ENCODE data around the gene STAM.
A peak's percentile ranks its signal among the peaks of the same experiment; 100 is the strongest.

STAM gene

GRCh38 chr10:17645621-17646345 lies 1.8 kb downstream of the STAM start:
- TF ChIP-seq CTCF (IDR thresholded peaks at IDR 0.05; ENCODE audit: low read depth, low read length, missing control alignments), result no peak
- in situ Hi-C loops (cut with HindIII; ENCODE audit: low sequenced_read_pairs), result no loop called here
- DNase-seq (ENCODE audit: low read depth), result no peak
- peak overlapping the region; percentile 89 for H3K4me3 ChIP-seq (ENCODE audit: low read depth, low read length)

- TF ChIP-seq CTCF (IDR thresholded peaks at IDR 0.05; ENCODE audit: low read depth, low read length, missing control alignments), result no peak
- DNase-seq (ENCODE audit: low read depth), result no peak
- H3K4me3 ChIP-seq (ENCODE audit: low read depth, low read length), result no peak overlapping the region
- in situ Hi-C loops (cut with HindIII; ENCODE audit: low sequenced_read_pairs), result no loop called here
Measured at GRCh38 chr10:17647326-17647725, 3.4 kb downstream of the STAM start.

- H3K4me3 ChIP-seq (ENCODE audit: low read depth, low read length), result no peak overlapping the region
- in situ Hi-C loops (cut with HindIII; ENCODE audit: low sequenced_read_pairs), result no loop called here
- no peak for DNase-seq (ENCODE audit: low read depth)
- no peak for TF ChIP-seq CTCF (IDR thresholded peaks at IDR 0.05; ENCODE audit: low read depth, low read length, missing control alignments)
Measured at GRCh38 chr10:17648243-17649035, 4.5 kb downstream of the STAM start.

GRCh38 chr10:17649052-17649451 lies 5.1 kb downstream of the STAM start:
- DNase-seq (ENCODE audit: low read depth), result no peak
- in situ Hi-C loops (cut with HindIII; ENCODE audit: low sequenced_read_pairs), result no loop called here
- TF ChIP-seq CTCF (IDR thresholded peaks at IDR 0.05; ENCODE audit: low read depth, low read length, missing control alignments), result no peak
- no peak overlapping the region for H3K4me3 ChIP-seq (ENCODE audit: low read depth, low read length)

- DNase-seq (ENCODE audit: low read depth), result no peak
- no peak for TF ChIP-seq CTCF (IDR thresholded peaks at IDR 0.05; ENCODE audit: low read depth, low read length, missing control alignments)
- no peak overlapping the region for H3K4me3 ChIP-seq (ENCODE audit: low read depth, low read length)
- in situ Hi-C loops (cut with HindIII; ENCODE audit: low sequenced_read_pairs), result no loop called here
Measured at GRCh38 chr10:17649836-17650235, 5.9 kb downstream of the STAM start.

- no peak overlapping the region for H3K4me3 ChIP-seq (ENCODE audit: low read depth, low read length)
- in situ Hi-C loops (cut with HindIII; ENCODE audit: low sequenced_read_pairs), result no loop called here
- no peak for TF ChIP-seq CTCF (IDR thresholded peaks at IDR 0.05; ENCODE audit: low read depth, low read length, missing control alignments)
- no peak for DNase-seq (ENCODE audit: low read depth)
Measured at GRCh38 chr10:17650416-17650815, 6.5 kb downstream of the STAM start.
